EL (cell line): ENCODE measurements around the gene ORAI1.
"Not testable (repeated sequence)": the region's sequence is repeated elsewhere in the genome, so short reads cannot be mapped to it uniquely, and the experiment has no call there.

Experiments used
- DNase-seq: peaks from one replicate; pipeline ENCODE4 v3.0.0-alpha.2; 2016

The ORAI1 gene

GRCh38 chr12:121626087-121626852, at the start of gene ORAI1:
Gene ORAI1 (plus strand): TSS chr12:121626530.
- peak; percentile 95 for DNase-seq

DNA sequence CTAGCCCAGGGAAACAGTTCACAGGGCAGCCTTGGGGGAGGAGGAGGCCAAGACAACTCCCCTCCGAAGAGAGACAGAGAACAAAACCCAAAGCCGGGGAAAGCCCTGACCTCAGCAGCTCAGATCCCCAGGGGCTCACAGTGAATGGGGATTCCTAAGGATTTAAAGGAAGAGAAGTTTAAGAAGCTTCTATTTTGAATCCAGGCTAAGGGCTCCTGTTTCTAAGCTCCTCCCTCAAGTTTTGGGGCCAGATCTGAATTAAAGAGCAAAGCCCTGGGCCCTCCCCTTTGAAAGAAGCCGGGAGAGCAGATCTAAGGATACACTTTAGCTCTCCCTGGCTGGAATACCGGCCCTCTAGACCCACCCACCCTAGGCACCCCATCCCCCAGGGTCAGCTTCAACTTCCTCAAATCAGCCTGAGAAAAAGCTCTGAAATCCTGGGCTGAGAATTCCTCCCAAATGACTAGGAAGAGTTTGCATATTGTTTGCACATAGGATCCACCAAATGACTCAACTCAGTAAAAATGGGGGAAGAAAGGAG, 49.4 kb upstream of the ORAI1 start:
- DNase-seq: peak; percentile 95

GRCh38 chr12:121577443-121578180, 48.7 kb upstream of the ORAI1 start:
- DNase-seq: peak; percentile 21

DNA sequence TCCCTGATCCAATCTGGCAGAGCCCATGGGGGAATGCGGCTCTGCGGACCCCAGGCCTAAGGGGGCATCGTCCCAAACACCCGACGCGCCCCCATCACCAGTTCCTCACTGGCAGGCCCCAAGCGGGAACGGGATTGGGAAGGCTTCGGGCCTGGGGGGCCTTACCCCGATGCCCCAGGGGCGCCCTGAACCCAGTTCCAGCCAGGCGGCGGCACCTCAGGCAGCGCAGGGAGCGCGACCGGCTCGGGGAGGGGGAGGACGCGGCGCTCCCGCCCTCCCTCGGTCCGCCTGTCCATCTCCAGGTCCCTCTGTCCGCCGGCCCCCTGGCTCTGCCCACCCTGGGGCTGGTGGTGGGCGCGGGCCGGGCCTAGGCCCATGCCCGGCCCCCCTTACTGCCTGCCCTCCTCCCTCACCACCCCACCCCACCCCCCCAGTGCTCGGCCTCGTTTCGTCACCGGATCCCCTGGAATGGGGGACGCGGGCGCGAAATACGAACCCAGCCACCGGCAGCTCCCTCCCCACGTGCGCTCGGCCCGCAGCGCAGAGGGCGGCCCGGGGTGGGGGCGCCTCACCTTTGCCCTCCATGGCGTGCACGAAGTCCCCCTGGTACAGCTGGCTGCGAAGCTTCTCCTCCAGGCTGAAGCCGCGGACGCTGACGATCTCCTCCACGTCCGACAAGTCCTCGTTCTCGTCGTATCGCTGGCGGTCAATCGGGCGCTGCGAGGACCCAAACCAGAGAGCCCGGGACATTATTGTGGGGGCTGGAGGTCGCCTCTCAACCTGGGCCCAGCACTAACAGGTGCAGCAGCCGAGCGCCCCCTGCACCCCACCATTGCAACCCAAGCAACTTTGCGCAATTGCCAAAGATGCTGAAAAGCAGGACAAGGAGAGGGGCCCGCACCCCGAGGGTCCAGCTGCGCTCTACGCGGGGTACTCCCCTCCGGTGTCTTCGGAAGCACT, 47.8 kb upstream of the ORAI1 start:
- DNase-seq: peak; percentile 53

DNA sequence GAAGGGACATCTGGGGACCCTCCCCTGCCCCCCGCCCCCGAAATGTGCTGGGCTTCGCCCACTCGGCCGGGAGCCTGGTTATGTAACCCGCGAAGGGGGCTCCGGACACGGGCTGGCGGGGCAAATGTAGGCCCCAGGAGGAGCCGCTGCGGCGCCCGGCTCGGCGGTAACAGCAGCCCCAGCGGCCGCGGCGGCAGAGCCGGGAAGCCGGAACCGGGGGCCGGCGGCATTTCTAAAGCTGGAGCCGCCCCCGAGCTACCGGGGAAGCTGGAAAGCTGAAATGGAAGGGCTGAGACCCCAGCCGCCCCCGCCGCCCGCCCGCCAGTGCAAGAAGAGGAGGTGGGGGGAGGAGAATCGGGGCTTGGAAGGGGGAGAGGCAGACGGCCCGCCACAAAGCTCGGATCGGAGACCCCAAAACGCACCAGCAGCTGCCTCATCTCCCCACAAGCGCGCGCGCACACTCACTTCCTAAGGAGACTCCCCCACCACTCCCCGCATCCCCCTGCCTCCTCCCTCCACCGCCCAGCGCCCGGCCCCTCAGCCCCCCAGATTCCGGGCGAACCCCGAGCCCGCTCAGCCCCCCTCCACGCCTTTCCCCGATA, 47.0 kb upstream of the ORAI1 start:
- DNase-seq: peak; percentile 35

GRCh38 chr12:121579981-121580868, 46.1 kb upstream of the ORAI1 start:
- DNase-seq: peak; percentile 81

DNA sequence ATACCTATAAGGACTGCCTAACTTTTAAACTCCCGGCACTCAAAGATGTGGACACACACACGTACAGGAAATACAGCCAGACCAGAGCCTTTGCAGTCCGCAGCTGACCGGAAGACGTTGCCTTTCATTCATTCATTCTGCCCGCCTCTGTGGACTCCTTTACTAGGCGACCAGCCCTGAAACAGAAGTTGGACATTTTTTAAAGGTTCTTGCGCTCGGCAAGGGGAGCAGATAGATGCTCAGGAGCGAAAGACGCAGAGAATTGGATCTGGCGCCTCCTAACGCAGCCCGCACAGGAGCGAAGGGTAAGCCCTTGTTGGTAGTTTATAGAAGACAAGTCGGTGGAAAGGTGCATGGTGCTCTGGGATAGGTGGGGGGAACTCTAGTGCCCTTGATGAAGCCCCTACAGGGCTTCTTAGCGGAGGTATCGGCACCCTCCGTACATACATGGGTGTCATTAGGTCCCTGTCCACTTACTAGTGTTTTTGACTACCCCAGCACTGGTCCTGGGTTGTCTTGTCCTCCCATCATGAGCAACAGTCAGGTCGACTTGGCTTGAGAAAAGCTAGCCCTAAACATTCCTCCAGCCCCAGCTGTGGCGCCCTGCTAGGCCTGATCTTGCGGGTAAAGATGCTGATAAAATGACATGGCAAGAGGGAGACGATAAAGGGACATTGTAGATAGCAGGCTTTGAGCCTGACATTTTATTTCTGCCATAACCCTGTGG, 45.2 kb upstream of the ORAI1 start, which contains the start of gene KDM2B:
KDM2B (minus strand) TSS at position 65 of the 727 bp plus-strand sequence. CDS start 112 bp downstream, outside the sequence.
- peak; percentile 81 for DNase-seq

GRCh38 chr12:121581686-121582429, 44.5 kb upstream of the ORAI1 start:
- peak; percentile 47 for DNase-seq

DNA sequence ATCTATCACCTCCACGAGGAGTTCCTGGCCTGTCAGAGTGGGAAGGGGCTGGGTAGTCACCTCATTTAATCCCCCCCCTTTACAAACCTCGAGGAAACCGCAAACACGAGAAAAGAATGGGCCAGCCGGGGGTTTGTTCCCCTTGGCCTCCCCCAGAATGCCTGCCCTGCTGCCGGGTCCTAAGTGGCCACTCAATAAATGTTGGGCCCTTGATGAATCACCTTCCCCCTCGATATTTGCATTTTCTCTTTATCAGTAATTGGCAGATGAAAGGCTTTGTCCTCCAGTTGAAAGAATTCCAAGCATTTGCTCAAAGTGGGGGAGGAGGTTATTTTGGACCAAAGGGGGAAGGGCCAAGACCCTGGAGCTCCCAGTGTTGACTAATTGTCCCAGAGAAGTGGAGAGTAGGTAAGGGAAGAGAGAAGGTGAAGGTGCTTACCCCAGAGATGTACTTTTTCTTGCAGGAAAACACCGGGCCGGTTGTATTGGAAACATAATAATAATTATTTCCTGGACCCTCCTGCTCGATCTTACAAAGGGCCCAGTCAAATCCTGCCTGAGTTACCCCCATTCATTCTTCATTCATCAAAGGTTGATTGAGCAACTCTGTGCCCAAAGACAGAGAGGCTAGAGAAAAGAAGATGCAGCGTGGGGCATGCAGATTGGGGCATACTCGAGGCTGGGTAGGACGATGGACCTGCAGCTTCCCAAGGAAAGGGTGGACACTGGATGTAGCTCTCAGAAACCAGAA, 43.6 kb upstream of the ORAI1 start:
- peak; percentile 72 for DNase-seq

- not testable (repeated sequence) for DNase-seq
These were observed 43.0 kb upstream of the ORAI1 start for GRCh38 chr12:121583334-121583661.

GRCh38 chr12:121584885-121585284, 41.4 kb upstream of the ORAI1 start:
- not testable (repeated sequence) for DNase-seq

DNA sequence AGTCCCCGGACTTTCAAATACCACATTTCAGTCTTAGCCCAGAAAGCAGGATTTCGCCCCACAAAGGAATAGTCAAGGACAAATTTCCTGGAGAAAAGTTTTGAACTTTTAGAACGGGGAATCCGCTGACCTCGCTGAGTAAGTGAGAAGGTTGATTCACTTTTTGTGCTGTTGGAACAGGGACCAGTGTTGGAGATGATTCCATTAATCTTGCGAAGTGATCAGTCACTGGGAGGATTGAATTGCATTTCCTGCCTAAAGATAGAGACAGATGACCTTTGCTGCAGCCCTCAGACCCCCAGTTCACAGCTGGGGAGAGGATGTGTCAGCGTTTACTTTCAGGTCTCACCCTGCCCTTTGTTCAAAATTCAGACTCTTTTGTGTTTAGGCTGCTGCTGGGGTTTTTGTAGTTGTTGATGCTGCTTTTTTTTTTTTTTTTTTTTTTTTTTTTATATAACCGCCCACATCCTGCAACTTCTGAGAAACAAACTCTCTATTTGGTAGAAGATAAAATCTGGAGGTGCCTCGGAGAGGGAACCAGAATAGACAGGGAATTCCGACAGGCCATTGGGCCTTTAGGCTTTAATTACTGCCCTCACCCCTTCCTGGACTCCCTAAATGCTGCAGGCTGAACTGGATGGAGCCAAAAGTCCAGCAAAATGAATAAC, 35.7 kb upstream of the ORAI1 start:
- DNase-seq: peak; percentile 72

- no peak for DNase-seq
These were observed 34.0 kb upstream of the ORAI1 start for GRCh38 chr12:121592320-121592719.

DNA sequence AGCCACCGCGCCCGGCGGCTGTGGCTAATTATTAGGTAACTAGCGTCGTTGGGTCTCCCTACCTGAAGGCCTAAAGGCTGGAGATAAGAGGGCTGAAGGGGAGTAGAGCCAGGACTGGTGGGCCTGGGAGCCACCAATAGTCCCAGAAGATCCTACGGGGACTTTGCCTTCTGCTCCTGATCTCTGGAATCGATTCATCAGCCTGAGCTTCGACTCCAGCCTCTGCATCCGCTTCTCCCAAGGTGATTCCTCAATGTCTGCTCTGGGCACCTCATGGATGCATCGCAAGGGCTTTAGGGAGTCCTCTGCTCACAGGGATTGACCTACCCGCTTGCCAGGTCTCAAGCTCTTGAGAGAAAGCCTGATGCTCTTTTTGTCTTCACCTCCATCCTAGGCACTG, 30.8 kb upstream of the ORAI1 start:
- DNase-seq: no peak

DNA sequence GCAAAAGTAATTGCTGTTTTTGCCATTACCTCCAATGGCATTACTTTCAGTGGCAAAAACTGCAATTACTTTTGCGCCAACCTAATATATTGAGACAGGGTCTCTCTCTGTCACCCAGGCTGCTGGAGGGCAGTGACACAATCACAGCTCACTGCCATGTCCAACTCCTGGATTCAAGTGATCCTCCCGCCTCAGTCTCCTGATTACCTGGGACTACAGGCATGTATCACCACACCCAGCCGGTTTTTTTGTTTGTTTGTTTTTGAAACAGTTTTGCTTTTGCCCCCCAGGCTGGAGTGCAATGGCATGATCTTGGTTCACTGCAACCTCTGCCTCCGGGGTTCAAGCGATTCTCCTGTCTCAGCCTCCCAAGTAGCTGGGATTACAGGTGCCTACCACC, 29.8 kb upstream of the ORAI1 start:
- DNase-seq: no peak

DNA sequence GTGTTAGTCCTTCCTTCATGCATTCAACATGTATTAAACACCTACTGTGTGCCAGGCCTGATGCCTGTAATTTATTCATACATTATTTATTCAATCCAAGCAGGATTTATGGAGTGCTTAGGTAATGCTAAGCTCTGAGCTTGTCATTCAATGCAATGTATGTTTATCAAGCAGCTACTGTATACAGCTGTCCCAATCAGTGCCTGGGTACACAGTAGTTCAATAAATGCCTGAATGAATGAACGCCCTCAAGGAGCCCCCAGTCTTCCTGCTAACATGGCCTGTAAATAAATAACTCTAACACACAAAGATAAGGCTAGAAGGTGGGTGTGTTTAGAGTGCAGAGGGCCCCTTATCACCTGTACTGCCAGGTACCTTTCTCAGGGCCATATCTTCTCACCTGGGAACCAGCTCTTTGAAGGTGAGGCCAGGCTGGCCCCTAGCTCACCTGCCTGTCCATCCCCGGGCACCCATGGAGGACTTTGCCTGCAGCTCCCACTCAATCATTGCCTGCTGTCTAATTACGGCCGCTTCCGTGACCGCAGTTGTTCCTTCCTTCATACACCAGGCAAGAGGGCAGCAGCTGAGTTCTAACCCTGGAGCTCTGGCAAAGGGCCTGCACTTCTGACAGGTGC, 25.5 kb upstream of the ORAI1 start:
- no peak for DNase-seq

DNA sequence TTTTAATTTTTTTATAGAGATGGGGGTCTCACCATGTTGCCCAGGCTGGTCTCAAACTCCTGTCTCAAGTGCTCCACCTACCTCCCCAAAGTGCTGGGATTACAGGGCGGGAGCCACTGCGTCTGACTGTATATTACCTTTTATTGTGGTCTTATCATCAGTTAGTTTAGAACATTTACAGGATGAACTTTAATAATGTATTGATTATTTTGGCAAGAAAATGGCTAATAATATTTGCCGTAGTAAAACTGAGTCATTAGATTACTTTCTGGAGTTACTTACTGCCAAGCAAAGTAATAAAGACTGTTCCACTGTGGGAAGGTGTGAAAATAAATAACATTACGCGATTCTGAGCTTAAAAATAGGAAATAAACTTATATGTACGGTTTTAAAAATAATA, 23.6 kb upstream of the ORAI1 start:
- DNase-seq: no peak

DNA sequence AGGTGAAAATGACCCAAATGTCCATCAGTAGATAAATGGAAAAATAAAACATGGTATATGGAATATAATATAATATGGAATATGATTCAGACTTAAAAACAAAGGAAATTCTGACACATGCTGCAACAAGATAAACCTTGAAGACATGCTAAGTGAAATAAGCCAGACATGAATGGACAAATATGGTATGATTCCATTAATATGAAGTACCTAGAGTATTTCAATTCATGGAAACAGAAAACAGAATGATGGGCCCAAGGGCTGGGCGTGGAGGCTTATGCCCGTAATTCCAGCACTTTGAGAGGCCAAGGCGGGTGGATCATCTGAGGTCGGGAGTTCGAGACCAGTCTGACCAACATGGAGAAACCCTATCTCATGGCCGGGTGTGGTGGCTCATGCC, 22.7 kb upstream of the ORAI1 start:
- no peak for DNase-seq
